AG20443 (cell line): ENCODE measurements around the gene GDPD2.
A peak's percentile ranks its signal among the peaks of the same experiment; 100 is the strongest.
"Not testable (repeated sequence)": the region's sequence is repeated elsewhere in the genome, so short reads cannot be mapped to it uniquely, and the experiment has no call there.

Experiments
- DNase-seq: peaks from one replicate; pipeline ENCODE4 v3.0.0; 2012; ENCODE audit warnings: low spot score, mixed read lengths

Gene GDPD2, protein sequence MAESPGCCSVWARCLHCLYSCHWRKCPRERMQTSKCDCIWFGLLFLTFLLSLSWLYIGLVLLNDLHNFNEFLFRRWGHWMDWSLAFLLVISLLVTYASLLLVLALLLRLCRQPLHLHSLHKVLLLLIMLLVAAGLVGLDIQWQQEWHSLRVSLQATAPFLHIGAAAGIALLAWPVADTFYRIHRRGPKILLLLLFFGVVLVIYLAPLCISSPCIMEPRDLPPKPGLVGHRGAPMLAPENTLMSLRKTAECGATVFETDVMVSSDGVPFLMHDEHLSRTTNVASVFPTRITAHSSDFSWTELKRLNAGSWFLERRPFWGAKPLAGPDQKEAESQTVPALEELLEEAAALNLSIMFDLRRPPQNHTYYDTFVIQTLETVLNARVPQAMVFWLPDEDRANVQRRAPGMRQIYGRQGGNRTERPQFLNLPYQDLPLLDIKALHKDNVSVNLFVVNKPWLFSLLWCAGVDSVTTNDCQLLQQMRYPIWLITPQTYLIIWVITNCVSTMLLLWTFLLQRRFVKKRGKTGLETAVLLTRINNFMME

DNA sequence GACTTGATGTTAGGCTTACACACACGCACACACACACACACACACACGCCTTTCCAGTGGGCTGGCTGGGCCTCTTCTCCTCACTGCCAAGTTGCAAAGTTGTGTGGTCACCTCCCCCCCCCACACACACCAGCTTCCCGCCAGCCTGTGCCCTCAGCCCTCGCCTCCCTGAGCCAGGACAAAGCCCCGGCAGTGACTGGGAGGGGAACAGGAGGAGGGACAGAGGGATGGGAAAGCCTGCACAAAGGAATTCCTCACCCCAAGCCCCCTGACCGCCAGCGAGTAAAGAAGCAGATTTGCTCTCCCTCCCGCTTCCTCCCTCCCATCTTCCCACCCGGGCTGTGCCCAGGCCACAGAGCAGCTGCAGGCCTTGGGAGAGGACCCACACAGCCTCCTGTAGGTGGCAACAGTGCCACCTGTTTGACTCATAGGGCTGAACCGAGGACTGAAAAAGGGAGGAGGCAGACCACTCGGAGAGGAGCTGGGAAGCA lies at the start of gene GDPD2:
Gene GDPD2 (plus strand): TSS at position 464 of the 491 bp plus-strand sequence. CDS start 1,671 bp downstream, outside the sequence.
- no peak for DNase-seq

DNA sequence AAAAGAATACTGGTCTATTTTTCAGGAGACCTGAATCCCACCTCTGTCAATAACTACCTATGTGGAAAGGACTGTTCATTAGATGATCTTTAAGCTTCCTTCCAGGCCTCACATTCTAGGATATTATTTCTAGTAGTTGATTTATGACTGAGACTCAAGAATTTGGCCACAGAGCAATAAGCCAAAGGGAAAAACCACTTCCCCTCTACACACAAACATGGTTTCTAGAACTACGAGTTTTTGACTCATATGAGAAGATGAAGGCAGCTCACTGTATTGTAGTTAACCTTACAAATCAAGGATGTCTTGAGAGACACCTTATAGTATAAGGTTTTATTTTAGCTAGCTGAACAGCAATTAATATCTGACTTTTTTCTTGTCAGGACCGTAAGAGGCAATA lies 36.9 kb upstream of the GDPD2 start:
- no peak for DNase-seq

DNA sequence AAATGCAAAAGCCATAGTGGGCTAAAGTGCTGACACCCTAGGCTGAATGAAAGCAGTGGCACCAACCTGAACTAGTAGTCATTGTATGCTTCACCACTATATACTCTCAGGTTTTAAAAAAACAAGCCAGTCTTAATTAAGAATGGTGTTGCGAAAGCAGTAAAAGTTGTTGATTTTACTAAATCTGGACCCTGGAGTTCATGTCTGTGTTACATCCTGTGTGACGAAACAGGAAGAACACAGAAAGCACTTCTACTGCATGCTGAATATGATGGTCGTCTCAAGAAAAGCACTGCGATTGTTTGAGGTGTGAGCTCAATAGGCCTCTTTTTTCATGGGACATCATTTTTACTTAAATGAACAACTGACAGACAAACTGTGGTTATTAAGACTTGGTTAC lies 24.2 kb upstream of the GDPD2 start:
- no peak for DNase-seq

DNA sequence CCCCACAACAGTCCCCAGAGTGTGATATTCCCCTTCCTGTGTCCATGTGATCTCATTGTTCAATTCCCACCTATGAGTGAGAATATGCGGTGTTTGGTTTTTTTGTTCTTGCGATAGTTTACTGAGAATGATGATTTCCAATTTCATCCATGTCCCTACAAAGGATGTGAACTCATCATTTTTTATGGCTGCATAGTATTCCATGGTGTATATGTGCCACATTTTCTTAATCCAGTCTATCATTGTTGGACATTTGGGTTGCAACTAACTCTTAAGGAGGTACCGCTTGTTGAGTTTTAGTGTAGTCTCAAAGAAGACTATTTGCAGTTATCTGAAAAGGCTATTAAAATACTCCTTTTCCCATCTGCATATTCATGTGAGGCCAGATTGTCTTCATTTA lies 22.9 kb upstream of the GDPD2 start:
- DNase-seq = not testable (repeated sequence)

DNA sequence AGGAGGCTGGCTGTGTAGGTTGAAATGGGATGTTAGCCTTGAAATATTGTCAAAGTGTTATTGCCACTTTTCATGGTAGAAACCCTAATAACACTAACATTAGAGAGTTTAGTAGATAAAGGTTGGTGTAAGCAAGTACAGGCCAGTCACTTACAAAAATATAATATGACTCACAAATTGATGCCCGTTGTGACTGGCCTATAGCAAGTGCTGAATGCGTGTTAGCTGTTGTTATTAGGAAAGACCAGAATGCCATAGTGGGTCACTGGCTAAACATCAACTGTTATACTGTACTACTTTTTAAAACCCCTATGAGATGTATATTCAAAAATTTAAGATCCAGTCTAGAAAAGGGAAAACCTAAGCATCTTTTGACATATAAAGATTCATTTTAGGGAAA lies 20.4 kb upstream of the GDPD2 start:
- DNase-seq = no peak

DNA sequence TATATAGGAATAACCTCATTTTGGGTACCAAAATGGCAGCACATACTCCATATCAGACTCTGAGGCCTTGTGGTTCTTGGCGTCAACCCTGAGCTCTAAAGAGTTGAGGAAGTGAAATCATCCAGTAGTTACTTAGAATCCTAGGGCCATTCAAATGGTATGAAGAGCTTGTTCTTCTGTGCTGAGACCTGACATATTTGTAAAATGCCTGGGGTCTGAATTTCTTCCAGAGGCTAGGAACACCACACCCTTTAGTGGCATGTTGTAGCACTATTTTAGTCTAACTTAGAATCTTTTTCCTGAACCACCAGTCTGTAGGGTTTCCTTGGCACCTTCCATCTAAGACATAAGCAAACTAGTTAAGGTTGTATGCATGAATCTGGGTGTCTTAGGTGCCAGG lies 18.1 kb upstream of the GDPD2 start:
- DNase-seq = no peak

DNA sequence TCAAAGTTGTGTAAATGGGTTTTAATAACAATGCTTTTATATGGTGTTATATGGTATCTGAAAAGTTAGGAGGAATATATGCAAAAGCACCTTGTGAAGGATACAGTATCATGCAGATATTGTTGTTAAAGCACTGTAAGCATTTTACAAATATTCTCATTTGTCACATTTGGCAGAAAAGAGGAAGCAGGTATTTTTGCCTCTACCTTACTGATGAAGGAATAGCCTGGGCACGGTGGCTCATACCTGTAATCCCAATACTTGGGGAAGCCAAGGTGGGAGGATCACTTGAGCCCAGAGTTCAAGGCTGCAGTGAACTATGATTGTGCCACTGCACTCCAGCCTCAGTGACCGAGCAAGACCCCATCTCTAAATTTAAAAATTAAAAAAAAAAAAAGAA lies 12.2 kb upstream of the GDPD2 start:
- DNase-seq = no peak

DNA sequence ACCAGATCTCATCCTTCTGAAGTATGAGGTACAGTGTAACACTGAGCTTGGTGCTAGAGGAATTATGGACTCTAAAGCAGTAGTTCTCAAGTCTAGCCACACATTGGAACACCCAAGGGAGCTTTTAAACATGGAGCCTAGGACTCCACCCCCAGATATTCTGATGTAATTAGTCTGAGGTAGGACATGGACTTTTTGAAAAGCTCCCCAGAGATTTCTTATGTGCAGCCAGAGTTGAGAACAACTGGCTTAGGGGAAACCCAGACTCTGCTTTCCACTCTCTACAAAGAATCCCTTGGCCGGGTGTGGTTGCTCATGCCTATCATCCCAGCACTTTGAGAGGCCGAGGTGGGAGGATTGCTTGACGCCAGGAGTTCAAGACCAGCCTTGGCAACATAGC lies 11.6 kb upstream of the GDPD2 start:
- no peak for DNase-seq

DNA sequence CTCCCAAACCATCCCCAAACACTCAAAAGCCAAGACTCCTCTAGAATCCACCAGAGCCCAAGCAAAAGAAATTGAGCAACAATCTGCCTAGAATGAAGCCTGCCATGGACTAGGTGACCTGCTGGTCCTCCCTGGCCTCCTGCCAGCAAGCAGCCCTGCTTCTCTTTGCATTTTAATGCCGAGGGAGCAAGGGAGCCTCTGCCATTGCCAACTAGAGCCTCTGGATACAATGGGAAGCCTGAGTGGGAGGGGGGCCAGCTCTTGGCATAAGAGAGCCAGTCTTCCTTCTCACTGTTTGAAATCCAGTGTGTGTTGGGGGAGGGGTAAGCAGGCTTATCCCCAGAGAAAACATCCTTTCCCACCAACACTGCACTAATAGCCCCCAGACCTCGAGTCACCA lies 1.5 kb upstream of the GDPD2 start:
- DNase-seq = no peak

DNA sequence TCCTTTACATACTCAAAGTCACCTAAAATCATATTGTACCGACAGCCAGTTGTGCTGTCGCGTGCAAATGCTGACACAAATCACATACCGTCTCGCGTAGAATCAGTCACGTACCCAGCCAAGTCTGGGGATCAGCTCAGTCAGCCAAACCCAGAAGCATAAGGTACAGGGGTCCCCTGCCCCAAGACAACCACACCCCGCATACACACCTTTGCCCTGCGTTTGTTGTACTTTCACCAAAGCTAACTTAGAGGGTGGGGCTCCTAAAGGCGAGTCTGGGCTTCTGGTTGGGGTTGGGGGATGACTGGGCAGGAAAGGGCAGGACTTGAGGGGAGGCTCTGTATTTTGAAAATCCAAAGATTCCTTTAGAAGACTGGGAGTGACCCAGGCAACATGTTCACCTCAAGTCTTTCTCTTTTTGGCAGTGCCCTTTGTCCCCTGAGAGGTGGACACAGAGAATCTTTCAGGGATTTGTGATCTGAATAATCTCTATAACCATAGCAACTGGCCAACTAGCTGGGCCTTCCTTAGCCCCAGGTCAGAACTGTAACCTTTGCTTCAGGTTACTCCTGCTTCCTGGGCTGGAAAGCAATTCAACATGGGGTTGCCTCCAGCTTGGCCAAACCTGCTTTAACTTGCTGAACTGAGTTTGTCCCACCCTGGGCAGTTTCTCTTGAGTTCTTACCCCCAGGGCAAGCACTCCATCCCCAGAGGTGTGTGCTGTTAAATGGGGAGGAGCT lies 992 bp downstream of the GDPD2 start:
- DNase-seq = no peak

DNA sequence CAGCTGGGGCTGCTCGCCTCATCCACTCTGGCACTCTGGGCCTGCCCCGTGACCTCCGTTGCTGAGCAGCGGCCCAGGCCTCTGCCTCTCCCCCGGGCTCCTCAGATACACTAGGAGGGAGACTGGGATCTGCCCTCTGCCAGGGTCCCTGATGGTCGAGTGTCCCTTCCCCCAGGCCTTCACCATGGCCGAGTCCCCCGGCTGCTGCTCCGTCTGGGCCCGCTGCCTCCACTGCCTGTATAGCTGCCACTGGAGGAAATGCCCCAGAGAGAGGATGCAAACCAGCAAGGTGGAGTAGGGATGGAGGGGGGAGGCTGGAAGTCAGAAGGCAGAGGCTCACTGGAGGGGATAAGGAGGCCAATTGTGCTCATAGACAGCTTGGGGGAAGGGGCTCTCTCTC lies 1.7 kb downstream of the GDPD2 start:
- no peak for DNase-seq

DNA sequence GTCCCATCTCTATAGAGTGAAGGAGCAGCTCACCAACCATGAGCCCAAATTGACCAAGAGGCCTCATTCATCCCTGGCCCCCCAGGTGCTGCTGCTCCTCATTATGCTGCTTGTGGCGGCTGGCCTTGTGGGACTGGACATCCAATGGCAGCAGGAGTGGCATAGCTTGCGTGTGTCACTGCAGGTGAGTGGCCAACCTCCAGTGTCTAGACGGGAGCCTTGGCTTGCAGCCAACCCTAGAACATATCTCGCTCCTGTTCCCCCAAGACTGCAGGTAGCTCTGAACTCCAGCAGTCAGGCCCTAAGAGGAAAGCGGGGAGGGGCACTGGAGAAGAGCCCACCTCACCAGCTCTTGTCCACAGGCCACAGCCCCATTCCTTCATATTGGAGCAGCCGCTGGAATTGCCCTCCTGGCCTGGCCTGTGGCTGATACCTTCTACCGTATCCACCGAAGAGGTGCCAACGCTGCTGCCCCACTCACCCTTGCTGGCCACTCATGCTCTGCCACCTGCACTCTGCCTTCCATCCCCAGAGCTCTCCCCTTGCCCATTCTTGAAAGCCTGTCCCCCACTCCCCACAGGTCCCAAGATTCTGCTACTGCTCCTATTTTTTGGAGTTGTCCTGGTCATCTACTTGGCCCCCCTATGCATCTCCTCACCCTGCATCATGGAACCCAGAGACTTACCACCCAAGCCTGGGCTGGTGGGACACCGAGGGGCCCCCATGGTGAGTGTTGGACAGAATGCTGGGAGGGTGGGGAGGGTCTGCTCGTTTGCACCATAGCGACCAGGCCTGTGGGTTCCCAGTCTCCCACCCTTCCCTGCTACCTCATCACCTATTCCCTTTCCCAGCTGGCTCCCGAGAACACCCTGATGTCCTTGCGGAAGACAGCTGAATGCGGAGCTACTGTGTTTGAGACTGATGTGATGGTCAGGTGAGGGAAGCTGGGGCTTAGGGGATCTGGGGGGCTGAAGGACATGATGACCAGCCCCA lies 3.5 kb downstream of the GDPD2 start:
- DNase-seq = no peak

DNA sequence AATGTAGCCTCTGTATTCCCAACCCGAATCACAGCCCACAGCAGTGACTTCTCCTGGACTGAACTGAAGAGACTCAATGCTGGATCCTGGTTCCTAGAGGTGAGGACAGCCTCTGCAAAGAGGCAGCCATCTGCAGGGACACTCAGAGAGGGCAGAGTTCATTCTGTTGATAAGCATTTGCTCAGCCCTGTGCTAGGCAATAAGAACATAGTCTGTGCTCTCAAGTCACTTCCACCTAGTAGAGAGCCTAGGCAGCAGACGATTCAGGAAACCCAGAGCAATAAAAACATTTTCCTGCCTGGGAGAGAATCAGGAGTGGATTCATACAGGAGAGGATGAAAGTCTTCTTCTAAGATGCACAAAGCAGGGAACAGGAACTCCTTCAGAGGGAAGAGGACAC lies 4.3 kb downstream of the GDPD2 start:
- no peak for DNase-seq

DNA sequence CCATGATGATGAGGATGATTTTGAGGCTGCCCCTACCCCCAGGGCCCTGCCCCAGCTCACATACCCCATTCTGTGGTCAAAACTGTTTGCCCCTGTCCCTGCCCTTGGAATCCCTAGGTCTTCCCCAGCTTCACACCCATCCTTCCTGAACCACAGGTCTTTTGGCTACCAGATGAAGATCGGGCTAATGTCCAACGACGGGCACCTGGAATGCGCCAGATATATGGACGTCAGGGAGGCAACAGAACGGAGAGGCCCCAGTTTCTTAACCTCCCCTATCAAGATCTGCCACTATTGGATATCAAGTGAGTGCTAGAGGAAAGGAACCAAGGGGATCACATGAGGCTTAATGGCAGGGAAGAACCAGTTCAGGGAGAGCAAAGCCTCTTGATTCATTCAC lies 6.6 kb downstream of the GDPD2 start:
- no peak for DNase-seq

DNA sequence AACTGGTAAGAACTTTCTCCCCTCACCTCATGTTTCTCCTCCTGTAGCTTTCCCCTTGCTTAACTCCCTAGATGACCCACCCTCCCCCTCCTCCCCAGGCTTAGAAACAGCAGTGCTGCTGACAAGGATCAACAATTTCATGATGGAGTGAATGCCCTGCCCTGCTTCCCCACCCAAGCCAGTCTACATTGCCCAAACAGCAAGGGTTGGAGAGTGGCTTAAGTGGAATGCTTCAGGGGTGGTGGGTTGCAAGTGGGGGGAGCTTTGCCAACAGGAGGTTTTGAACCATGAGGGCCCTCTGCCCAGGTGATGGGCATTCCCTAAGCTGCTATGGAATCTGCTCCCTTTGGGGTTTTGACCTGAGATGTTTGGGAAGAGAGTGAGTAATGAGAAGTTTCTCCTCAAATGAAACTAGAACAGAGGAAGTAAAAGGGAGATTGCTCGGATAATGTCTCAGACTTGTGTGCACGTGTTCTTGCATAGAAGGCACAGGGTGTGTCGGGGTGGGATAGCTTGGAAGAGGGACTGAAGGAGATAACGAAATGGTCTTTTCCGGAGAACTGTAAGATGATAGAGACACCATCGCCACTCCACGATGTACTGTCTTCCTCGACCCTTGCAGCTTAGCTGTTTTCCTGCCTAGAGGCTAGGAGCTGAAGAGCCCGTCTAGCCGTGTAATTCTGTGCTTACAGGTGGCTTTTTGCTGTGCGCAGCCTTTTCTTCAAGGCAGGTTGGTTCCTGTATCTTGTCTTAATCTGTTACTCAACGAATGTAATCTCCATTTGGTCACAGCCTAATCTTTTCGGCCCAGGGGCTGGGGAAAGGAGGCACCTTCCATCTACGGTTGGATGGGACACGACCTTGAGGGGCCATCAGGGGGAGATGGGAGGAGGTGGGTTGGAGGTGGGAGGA lies 10.1 kb downstream of the GDPD2 start:
- no peak for DNase-seq

DNA sequence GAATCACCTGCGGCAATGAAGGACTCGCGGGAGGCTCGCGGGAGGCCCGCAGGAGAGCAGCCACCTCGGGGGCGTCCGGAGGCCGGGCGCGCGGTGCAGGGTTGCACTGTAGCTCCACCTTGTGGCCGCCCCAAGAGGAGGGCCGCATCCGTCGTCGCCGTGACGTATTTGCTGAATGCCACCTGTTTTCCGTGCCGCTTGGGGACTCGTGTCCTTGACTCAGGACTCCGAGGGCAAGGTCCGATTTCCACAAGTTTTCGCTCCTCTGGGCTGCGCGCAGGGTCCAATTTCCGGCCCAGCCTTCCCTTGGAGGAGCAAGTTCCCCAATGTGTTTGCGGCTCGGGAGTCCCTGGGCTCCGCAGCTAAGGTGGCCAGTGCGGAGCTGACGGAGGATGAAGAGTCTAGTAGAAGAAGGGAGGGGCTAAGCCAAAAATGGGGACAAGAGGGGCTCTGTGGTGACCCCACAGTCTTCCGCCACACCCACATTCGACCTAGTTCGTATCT lies 10.8 kb downstream of the GDPD2 start:
- DNase-seq = peak; percentile 81

DNA sequence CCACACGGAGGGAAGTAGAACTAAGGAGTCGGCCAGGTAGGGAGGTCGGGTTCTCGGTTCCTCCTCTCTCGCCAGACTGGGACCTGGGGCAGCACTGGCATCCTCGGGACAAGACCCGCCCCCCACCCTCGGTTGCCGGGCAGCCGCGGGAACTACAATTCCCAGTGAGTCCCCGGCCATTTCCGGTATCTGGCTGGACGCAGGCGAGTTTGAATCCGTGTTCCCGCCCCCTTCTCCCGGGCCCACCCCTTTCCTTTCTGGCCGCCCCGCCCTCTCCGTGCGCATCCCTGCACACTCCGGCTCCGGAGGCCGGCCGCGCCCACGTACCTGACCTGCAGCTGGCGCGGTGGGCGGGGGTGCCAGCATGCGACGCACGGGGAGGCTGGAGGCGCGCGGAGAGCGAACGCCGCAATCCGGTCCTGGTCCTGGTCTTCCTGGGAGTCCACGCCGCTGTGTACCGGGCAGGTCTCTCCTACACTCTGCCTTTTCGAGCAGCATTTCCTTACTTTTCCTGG lies 11.3 kb downstream of the GDPD2 start:
- DNase-seq = peak; percentile 92

DNA sequence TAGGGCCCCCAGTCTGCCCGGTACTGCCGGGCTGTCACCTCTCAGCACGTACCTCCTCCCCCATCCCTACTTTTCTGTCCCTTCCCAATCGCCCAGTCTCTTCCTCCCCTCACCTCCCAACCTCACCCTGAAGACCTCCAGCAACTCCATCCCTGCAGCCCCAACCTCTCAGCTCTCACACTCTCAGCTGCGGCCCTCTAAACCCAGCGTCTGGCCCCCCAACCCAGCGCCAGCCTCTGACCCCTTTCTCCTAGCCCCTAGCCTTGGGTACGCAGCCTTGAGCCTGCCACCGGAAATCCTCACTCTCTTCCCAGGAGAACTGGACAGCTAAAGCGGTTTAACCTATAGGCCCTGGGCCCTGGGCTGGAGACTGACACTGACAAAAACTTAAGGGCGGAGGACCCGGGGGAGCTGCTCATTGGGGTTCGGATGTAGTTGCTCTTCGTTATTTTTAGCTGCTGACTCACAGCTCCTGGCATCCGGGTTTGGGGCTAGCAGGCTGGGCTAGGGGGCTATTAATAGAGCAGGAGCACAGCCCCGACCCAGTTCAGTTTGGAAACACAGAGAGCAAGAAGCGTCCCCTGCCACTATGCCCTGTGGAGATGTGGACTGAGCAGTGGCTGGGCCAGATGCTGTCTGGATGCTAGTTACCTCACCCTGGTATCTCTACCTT lies 11.9 kb downstream of the GDPD2 start:
- DNase-seq = peak; percentile 47

DNA sequence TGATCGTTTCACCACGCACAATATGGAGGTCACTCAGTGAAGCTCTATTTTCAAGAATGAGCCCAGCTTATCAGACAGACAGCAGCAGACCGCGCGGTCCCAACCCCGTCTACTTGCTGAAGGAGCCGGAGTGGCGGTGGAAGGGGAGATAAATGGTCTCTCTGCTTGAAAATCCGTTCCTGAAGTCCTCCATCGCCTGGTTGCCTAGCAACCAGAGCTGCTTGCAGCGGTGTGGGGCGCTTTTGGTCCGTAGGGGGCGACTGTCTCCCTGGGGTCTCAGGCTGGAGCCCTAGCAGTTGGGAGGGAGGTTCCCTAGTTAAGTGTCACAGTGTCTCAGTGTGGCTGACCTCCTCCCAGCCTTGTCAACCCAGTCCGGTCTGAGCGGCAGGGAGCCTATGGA lies 13.2 kb downstream of the GDPD2 start:
- no peak for DNase-seq

DNA sequence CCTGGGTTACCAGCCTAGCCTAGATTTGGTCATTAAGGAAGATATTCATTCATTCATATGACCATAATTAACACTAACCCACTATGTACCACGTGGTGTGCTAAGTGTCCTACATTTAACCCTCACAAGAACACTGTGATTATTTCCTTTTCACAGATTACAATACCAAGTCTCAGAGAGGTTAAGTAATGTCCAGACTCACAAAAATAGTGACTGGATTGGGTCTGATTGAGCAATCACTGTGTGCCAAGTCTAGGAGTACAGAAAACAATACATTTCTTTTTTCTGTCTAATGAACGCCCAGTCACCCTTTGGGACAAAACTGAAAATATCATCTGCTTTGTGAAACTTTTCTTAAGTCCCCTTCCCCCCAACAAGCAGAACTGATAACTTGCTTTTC lies 13.9 kb downstream of the GDPD2 start:
- DNase-seq = no peak
